ENCODE measurements around the gene PHRF1. TPM values are rescaled to one million over a fixed set of nuclear protein-coding genes. Genes with fewer than 3 reads are reported as not detected.

PHRF1 gene
- total RNA-seq, 4 donors from 2014 or later = 18.3 to 31.0 (median 19.3) TPM

DNA sequence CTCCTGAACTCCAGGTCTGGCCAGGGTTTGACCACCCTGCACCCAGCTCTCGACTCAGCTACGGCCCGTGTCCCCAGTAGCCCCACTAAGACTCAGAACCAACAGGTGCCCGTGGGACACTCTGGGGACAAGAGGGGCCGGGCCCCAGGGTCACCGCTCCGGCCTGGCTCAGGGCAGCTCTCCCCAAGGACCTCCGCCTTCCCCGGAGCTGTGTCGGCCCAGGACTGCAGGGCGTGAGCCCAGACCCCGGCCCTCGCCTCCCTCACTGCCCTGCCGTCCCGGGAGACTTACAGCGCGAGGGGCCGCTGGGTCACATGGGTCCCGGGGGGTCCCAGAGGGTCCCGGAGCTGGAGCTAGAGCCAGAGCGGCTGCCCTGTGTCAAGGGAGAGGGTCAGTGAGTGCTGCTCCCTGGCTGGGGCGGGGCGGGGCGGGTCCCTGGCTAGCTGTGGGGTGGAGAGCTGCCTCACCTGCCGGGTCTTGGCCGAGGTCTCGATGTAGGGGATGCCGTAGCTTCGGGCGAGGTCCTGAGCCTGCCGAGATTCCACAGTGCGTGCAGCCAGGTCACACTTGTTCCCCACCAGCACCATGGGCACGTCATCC is 43.2 kb upstream of the PHRF1 start:
- DNase-seq = no peak
- H3K27ac ChIP-seq = no peak overlapping the region
- H3K36me3 ChIP-seq = peaks cover 17 to 20% of the 10 kb centered on the region in 2 donors
- peaks cover 18 to 37% of the 10 kb centered on the region in 2 donors for H3K4me1 ChIP-seq
- WGBS, 2 donors = 95 to 98% methylated on average over 11 to 23 of the region's 33 CpGs
- H3K4me3 ChIP-seq (replicated peaks in 1 of 3) = no peak overlapping the region
- TF ChIP-seq POLR2A (IDR thresholded peaks at IDR 0.05) = no peak
- no peak for TF ChIP-seq CTCF (IDR thresholded peaks at IDR 0.05)
- no peaks in the 10 kb centered on the region for H3K9me3 ChIP-seq
- intact Hi-C loops (cut with DNase I) = no loop called here
- no peaks in the 10 kb centered on the region for H3K27me3 ChIP-seq

DNA sequence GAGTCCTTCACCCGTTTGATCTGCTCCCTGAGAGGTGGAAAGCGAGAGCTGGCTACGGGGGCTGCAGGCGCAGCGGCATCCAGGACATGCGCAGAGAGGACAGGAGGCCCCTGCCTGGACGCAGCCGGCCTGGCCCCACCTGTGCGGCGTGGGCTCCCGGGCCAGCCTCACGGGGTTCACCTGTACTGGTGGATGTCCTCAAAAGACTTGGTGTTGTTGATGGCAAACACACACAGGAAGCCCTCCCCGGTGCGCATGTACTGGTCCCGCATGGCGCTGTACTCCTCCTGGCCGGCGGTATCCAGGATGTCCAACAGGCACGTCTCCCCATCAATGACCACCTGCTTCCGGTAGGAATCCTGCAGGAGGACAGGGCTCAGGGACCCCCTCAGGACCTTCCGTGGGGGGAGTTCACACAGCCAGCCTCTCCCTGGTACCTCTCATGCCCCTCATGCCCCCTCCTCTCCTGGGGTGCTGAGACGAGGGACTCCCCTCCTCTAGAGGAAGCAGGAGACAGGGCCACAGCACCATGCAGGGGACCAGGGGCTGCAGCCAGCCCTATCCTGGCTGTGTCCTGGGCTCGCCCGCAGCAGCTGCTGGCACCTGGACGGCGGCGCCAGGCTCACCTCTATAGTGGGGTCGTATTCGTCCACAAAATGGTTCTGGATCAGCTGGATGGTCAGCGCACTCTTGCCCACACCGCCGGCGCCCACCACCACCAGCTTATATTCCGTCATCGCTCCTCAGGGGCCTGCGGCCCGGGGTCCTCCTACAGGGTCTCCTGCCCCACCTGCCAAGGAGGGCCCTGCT is 42.5 kb upstream of the PHRF1 start:
- no peak for DNase-seq
- peaks cover 18 to 37% of the 10 kb centered on the region in 2 donors for H3K4me1 ChIP-seq
- no peaks in the 10 kb centered on the region for H3K9me3 ChIP-seq
- no peaks in the 10 kb centered on the region for H3K27me3 ChIP-seq
- peak overlapping the region in 1 of 3 donors; percentile 81 for H3K4me3 ChIP-seq (replicated peaks in 1 of 3)
- WGBS, 2 donors = 91 to 96% methylated on average over 9 to 33 of the region's 37 CpGs
- H3K27ac ChIP-seq = no peak overlapping the region
- TF ChIP-seq CTCF (IDR thresholded peaks at IDR 0.05) = no peak
- TF ChIP-seq POLR2A (IDR thresholded peaks at IDR 0.05) = no peak
- peaks cover 17 to 20% of the 10 kb centered on the region in 2 donors for H3K36me3 ChIP-seq
- intact Hi-C loops (cut with DNase I) = no loop called here

DNA sequence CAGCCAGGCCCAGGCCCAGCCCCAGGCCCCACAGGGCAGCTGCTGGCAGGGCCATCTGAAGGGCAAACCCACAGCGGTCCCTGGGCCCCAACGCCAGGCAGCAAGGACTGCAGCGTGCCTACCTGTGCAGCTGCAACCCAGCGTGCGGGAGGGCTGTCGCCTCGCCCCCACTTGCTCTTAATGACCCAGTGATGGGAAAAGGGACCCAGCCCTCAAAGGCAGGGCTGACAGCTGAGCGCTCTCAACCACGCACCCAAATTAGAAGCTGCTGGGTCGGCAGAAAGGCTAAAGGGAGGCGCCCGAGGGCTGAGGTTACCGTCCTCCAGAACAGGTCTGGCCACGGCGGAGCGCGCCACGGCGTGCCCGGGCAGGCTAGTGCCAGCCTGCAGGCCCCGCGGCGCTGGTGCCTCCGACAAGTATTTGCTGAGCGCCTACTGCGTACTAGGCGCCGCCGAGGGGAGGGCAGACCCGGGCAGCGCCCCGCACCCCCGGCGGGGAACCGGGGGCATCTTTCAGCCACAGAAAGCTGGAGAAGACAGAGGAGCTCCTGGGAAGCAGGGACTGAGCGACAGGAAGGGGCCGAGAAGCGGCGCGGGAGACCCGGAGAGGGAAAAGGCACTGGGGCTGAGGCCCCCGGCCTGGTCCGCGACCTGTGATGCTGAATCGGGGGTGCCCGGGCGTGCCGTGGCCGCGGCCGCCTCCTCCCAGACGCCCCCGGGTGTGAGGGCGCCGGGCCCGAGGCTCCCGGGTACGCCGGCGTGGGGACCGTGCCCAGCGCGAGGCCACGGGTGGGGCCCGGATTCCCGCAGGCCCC is 41.7 kb upstream of the PHRF1 start:
- H3K4me3 ChIP-seq (replicated peaks in 1 of 3) = peak overlapping the region; percentile 20 to 81 (median 63)
- peak overlapping the region in 1 of 3 donors; percentile 28 for H3K27ac ChIP-seq
- peaks cover 18 to 37% of the 10 kb centered on the region in 2 donors for H3K4me1 ChIP-seq
- H3K27me3 ChIP-seq = no peaks in the 10 kb centered on the region
- peak; percentile 39 to 43 for DNase-seq
- 3 to 15% methylated on average over 21 to 26 of the region's 66 CpGs for WGBS, 2 donors
- H3K36me3 ChIP-seq = peaks cover 17 to 20% of the 10 kb centered on the region in 2 donors
- TF ChIP-seq POLR2A (IDR thresholded peaks at IDR 0.05) = no peak
- TF ChIP-seq CTCF (IDR thresholded peaks at IDR 0.05) = no peak
- intact Hi-C loops (cut with DNase I) = no loop called here
- no peaks in the 10 kb centered on the region for H3K9me3 ChIP-seq

DNA sequence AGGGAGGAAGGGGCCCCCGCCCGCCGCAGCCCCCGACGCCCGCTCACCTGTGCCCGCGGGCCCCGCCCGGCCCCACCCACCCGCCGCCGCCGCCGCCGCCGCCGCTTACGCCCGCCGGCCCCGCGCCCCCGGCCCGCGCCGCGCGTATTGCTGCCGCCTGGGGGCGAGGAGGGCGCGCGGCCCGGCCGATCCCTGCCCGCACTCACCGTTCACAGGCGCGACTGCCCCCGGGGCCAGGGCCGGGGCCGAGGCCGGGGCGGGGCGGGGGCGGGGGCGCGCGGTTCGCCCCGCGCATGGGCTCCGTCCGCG is 41.1 kb upstream of the PHRF1 start:
- intact Hi-C loops (cut with DNase I) = no loop called here
- Histone ChIP-seq H3K4me3 (replicated peaks in 1 of 3) (peak overlapping the region in 1 of 3 donors; percentile 81), H3K36me3 (peaks cover 17 to 20% of the 10 kb centered on the region in 2 donors), H3K27ac (no peak overlapping the region), H3K9me3 (no peaks in the 10 kb centered on the region), H3K4me1 (peaks cover 18 to 37% of the 10 kb centered on the region in 2 donors), H3K27me3 (no peaks in the 10 kb centered on the region)
- WGBS, 2 donors = no CpG with 5 or more reads among the region's 56 CpGs
- TF ChIP-seq CTCF (IDR thresholded peaks at IDR 0.05) = no peak
- TF ChIP-seq POLR2A (IDR thresholded peaks at IDR 0.05) = no peak
- no peak for DNase-seq
